Measurements from ENCODE around the gene NCAPG.

GRCh38 chr4:17805580-17806155, 5.1 kb upstream of the NCAPG start:
- TF ChIP-seq POLR2A (IDR thresholded peaks at IDR 0.05; ENCODE audit: low read depth, low read length) (no peak), CTCF (conservative IDR thresholded peaks at IDR 0.05; ENCODE audit: low read depth, low read length) (no peak), MAFK (IDR thresholded peaks at IDR 0.05; ENCODE audit: low read depth, low read length) (no peak), RFX5 (IDR thresholded peaks at IDR 0.05; ENCODE audit: low read depth, low read length) (no peak), MXI1 (IDR thresholded peaks at IDR 0.05; ENCODE audit: borderline replicate concordance, low read depth, low read length) (no peak), BHLHE40 (IDR thresholded peaks at IDR 0.05; ENCODE audit: low read depth, low read length) (no peak), RAD21 (IDR thresholded peaks at IDR 0.05; ENCODE audit: low read length) (no peak), CEBPB (IDR thresholded peaks at IDR 0.05; ENCODE audit: low read depth, low read length) (no peak), CHD1 (IDR thresholded peaks at IDR 0.05; ENCODE audit: low read depth, low read length) (no peak), FOS (IDR thresholded peaks at IDR 0.05; ENCODE audit: low read depth, low read length) (no peak), RCOR1 (IDR thresholded peaks at IDR 0.05; ENCODE audit: insufficient replicate concordance, low read length) (no peak), SMC3 (IDR thresholded peaks at IDR 0.05; ENCODE audit: low read depth, low read length) (no peak), USF2 (IDR thresholded peaks at IDR 0.05; ENCODE audit: low read depth, low read length) (no peak), ELK1 (IDR thresholded peaks at IDR 0.05; ENCODE audit: borderline replicate concordance, low read depth, low read length) (no peak)
